Amygdala (tissue), 56 donors: ENCODE measurements around the gene ASIC3.

Experiments used
- DNase-seq, 56 donors: peaks; one replicate each; lab custom pipeline; 2025; lab: John Stamatoyannopoulos, UW

The ASIC3 gene

GRCh38 chr7:151082141-151083070, 34.1 kb downstream of the ASIC3 start:
- DNase-seq = no peak

DNA sequence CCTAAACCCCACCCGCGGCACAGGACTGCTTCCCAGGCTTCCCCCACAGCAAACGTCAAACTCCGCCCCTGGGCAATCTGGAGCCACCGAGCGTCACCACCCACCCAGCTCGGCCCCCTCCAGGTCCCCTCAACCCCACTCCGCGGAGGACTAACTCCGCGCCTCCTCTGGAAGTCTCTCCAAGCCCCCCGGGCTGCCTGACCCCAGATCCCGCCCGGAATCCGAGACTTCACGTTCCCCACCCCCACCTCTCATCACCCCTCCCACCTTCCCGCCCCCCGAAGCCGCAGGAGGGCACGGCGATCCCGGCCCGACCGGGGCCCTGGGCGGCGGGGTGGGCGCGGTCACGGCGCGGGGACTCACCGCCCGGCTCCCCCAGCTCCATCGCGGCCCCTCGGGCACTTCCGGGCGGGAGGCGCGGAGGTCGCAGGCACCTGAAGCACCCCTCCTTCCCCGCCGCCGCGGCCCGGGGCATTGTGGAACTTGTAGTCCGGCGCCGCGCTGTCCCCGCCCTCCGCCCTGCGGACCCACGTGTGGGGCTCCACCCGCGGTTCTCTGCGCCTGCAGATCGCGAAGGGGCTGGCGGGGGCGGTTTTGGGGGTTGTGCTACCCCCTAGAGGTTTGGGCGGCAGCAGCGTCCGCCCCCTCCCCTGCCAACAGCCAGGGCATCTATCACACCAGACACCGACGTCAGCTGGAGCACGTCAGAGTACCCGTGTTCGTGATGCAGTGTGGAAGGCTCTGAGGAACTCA, 34.9 kb downstream of the ASIC3 start, which contains the start of gene TMUB1:
TSS of gene TMUB1 (minus strand) at position 423 of the 753 bp plus-strand sequence. CDS start 930 bp downstream, outside the sequence.
- peak in 51 of 56 donors; percentile 32 to 81 (median 61) for DNase-seq

- no peak for DNase-seq
Measured at GRCh38 chr7:151083824-151084160, 35.5 kb downstream of the ASIC3 start.

- DNase-seq = peak in 3 of 56 donors; percentile 11 to 34 (median 27)
Measured at GRCh38 chr7:151085329-151085690, 37.0 kb downstream of the ASIC3 start.

DNA sequence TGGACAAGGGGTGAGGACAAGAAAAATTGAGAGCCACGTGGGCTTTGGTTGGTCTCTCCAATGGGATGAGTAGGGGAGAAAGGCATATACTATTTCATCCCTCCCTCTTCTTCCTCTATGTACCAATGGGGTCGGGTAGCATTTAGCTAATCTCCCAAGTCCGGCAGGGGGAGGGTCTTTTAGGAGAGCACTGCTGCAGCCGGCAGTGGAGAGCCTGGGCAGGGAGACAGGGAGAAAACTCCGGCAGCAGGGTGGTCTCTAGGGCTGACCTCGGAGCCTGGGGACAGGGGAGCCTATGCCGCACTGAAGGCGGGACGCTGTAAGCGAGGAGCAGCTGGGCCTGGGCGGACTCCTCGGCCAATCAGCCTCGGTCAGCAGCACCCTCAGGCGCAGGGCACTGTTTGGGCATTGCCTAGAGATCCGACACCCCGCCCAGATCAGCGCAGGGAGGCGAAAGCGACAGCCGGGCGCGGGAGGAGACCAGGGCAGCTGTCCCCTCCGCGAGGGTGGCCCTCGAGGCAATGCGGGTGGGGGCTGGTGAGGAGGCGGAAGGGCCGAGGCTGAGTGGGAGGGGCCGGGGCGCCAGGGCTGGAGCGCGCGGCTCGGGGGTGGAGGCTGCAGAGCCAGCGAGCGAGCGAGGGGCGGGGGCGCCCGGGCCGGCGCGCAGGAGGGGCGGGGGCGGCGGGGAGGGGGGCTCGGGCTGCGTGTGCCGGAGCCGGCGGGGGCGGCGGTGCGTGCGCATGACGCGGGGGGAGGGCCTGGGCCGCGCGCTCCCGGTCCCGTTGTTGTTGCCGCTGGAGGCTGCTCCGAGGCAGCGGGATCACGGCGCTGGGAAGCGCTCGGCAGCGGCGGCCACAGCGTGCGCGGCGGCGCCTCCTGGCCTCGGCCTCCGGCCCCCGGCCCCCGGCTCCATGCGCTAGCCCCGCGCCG, 37.6 kb downstream of the ASIC3 start, which contains the start of gene AGAP3:
TSS of gene AGAP3 (plus strand) at position 785 of the 930 bp plus-strand sequence. CDS start 267 bp downstream, outside the sequence.
- DNase-seq = peak; percentile 32 to 93 (median 80)

- DNase-seq = peak in 6 of 56 donors; percentile 40 to 59 (median 48)
Measured at GRCh38 chr7:151086802-151087244, 38.5 kb downstream of the ASIC3 start.

- DNase-seq = peak in 38 of 56 donors; percentile 13 to 76 (median 46)
Measured at GRCh38 chr7:151087245-151088018, 39.1 kb downstream of the ASIC3 start.

DNA sequence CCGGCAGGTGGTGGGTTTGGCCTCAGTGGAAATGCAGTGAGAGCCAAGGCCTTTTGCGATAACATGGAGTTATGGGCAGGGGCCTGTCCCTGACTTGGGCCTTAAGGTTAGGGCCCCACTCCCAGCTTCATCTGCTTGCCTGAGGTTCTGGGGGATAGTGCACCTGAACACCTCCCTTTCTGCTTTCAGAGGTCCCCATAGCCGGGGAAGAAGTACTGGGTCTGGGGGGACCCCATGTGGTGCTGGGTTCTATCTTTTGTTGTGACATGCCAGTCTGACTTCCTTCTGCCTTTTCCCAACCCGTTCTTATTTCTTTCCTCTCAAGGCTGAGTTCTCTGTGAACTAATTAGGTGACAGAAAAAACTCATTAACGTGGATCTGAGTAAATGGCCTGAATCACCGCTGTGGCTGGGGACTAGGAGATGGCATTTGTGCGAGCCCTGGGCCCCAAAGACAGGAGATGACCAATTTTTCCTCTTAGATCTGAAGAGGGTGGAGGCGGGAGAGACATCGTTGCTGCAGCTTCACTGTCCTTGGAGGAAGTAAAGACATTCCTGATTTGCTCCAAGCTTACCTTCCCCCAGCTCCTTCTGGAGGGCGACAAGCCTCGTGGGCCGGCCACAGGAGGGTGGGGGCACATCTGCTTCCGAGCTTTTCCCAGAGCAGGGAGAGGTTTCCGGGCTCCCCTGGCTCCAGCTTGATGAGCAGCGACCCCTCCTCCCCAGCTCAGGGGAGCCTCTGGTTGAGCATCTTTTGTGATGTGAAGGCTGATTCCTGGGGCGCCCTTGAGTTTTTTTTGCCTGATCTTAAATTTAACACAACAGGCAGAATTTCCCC, 39.9 kb downstream of the ASIC3 start:
- peak in 1 of 56 donors; percentile 29 for DNase-seq

GRCh38 chr7:151088856-151089699, 40.7 kb downstream of the ASIC3 start:
- peak in 24 of 56 donors; percentile 16 to 50 (median 38) for DNase-seq

GRCh38 chr7:151089893-151090730, 41.8 kb downstream of the ASIC3 start:
- no peak for DNase-seq

DNA sequence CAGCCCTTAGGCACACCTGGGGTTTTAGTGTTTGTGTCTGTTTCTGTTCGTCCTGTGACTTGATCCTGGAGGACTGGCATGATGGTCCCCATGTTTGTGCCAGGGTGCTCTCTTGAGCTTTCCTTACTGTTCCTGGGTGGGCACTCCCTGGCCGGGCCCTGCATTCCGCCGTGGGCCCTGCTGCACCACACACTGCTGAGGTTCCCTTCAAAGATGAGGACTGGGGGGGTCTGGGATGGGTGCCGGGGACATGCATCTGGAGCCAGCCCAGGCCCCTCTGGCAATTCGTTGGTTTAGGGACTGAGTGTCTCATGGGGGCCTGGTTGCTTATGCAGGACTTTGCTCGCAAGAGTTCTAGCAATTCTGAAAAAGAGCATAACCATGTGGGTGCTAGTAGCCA, 42.7 kb downstream of the ASIC3 start:
- DNase-seq = no peak

DNA sequence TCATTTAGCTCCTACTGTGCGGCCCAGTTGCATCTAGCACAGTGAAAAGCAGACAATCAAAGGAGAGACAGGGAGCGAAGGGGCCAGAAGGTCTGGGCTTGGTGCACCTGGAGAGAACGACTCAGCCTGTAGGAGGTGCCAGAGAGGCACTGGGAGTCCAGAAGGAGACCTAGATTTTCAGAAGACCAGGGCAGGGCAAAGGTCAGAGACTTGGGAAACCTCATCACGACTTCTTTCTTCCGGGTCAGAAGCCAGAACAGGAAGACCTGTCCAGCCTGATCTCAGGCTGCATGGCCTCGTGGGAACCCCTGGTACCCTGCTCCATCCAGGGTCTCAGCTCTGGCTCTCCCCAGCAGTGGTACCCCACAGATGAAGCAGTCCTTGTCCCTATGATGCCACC, 43.1 kb downstream of the ASIC3 start:
- DNase-seq = no peak

- no peak for DNase-seq
Measured at GRCh38 chr7:151091988-151092387, 43.7 kb downstream of the ASIC3 start.

GRCh38 chr7:151093748-151094147, 45.4 kb downstream of the ASIC3 start:
- no peak for DNase-seq

DNA sequence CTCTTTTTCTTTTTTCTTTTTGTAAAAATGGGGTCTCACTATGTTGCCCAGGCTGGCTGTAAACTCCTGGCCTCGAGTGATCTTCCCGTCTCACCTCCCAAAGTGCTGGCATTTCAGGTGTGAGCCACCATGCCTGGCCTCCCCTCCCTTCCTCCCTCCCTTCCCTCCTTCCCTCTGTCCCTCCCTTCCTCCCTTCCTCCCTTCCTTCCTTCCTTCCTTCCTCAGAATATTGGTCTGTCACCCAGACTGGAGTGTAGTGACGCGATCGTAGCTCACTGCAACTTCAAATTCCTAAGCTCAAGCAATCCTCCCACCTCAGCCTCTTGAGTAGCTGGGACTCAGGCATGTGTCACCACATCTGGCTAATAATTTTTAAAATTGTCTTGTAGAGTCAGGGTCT, 46.3 kb downstream of the ASIC3 start:
- DNase-seq = no peak

- peak in 1 of 56 donors; percentile 57 for DNase-seq
Measured at GRCh38 chr7:151095123-151095797, 46.9 kb downstream of the ASIC3 start.
